OCI-LY1 (cell line): ENCODE data around the gene ISCA1.

ENCODE experiments used
- CTCF ChIP-seq: fragments of 200-600 bp; sonication (generic), shearing (Covaris generic); IDR thresholded peaks from 2 replicates; pipeline ENCODE4 v1.5.1; 2017; ENCODE audit warnings: mild to moderate bottlenecking, antibody characterized with exemption, low read length, moderate library complexity, mixed read lengths
- EZH2 ChIP-seq: fragments of 200-600 bp; sonication (generic), shearing (Covaris generic); IDR thresholded peaks from 2 replicates; pipeline ENCODE4 v1.8.0; 2017; ENCODE audit warnings: borderline replicate concordance, mixed run types, mild to moderate bottlenecking, antibody characterized with exemption, low read length, moderate library complexity, mixed read lengths

GRCh38 chr9:86329649-86330048 is 47.3 kb upstream of the ISCA1 start:
- TF ChIP-seq CTCF: no peak
- no peak for TF ChIP-seq EZH2
